Panc1 (cell line): ENCODE results near the gene RASGRF2. TPM values are rescaled to one million over a fixed set of nuclear protein-coding genes. Genes with fewer than 3 reads are reported as not detected.

ENCODE experiments used
- ATAC-seq: fragments of 200-7000 bp; cut with Tn5 transposase; 2 replicates; pipeline ENCODE4 v1.9.1; 2020; ENCODE audit warnings: mild to moderate bottlenecking, moderate library complexity
- BruUV-seq: library from RNA; stranded (reverse); fragments of 400-500 nt; replicated peaks from 2 replicates; lab custom pipeline; 2021; lab: Mats Ljungman, UMichigan
- CTCF ChIA-PET: fragments of 300-600 bp; sonication (Branson Sonifier 250); formaldehyde crosslinking; loops from one replicate; lab custom pipeline; 2022; ENCODE audit warnings: antibody characterized with exemption; lab: Charles Lee
- POLR2A ChIA-PET: fragments of 300-600 bp; sonication (Branson Sonifier 250); formaldehyde crosslinking; loops from one replicate; lab custom pipeline; 2022; ENCODE audit warnings: antibody characterized with exemption; lab: Charles Lee
- DNase-seq: peaks from one replicate; pipeline ENCODE4 v3.0.0-alpha.2; 2010; ENCODE audit warnings: low read depth, low spot score
- H3K27ac ChIP-seq: 2 replicates; pipeline ENCODE4 v1.5.1; 2011; ENCODE audit warnings: mild to moderate bottlenecking, low read length, inconsistent platforms
- H3K27me3 ChIP-seq: fragments of 200-500 bp; sonication (Bioruptor generic); 2 replicates; pipeline ENCODE4 v1.6.0; 2014; ENCODE audit warnings: low read length, inconsistent platforms; ENCODE audit not compliant: control insufficient read depth, insufficient read depth
- H3K36me3 ChIP-seq: fragments of 200-500 bp; sonication (Bioruptor generic); 2 replicates; pipeline ENCODE4 v1.5.1; 2014; ENCODE audit warnings: inconsistent platforms, mild to moderate bottlenecking, low read length, moderate library complexity; ENCODE audit not compliant: control insufficient read depth, insufficient read depth
- H3K4me1 ChIP-seq: 2 replicates; pipeline ENCODE4 v1.5.1; 2011; ENCODE audit warnings: inconsistent platforms, mild to moderate bottlenecking, low read length, moderate library complexity; ENCODE audit not compliant: control insufficient read depth, insufficient read depth
- H3K4me3 ChIP-seq, 2 experiments: 2 replicates each; pipeline ENCODE4 v1.5.1; 2011 to 2012; ENCODE audit warnings: low read depth in 2 of 2, low read length in 2 of 2, mild to moderate bottlenecking in 2 of 2, inconsistent platforms in 1 of 2, moderate library complexity in 1 of 2
- H3K9me3 ChIP-seq: fragments of 200-500 bp; sonication (Bioruptor generic); 2 replicates; pipeline ENCODE4 v1.5.1; 2014; ENCODE audit warnings: low read depth, mild to moderate bottlenecking, inconsistent platforms, low read length, moderate library complexity; ENCODE audit not compliant: control insufficient read depth, insufficient read depth
- POLR2AphosphoS5 ChIP-seq: IDR thresholded peaks from 2 replicates; pipeline ENCODE4 v1.6.1; 2012; ENCODE audit warnings: mild to moderate bottlenecking, low read depth, low read length, moderate library complexity
- SIN3A ChIP-seq: IDR thresholded peaks from 2 replicates; pipeline ENCODE4 v1.6.1; 2012; ENCODE audit warnings: low read depth, mild to moderate bottlenecking, low read length, moderate library complexity, borderline replicate concordance; ENCODE audit not compliant: insufficient read depth
- TCF7L2 ChIP-seq: IDR thresholded peaks from 2 replicates; pipeline ENCODE4 v1.6.1; 2011; ENCODE audit warnings: mild to moderate bottlenecking, low read depth, low read length, inconsistent platforms
- in situ Hi-C: cut with HindIII; loops from 2 replicates; pipeline ENCODE4 v1.10.0; 2016; ENCODE audit warnings: low sequenced_read_pairs, low pct_unique_long_range_greater_than_20kb
- intact Hi-C: fragments of 100-400 bp; cut with micrococcal nuclease; formaldehyde crosslinking; loops from one replicate; pipeline ENCODE4 v1.10.0; 2022; ENCODE audit not compliant: unreplicated experiment
- total RNA-seq: library from RNA; stranded (reverse); gene quantifications from one replicate; pipeline ENCODE4 v1.2.1, GENCODE V29; 2021; ENCODE audit not compliant: unreplicated experiment
- TF ChIP-seq, protein P1 (sequence below): fragments of 450-650 bp; IDR thresholded peaks from 2 replicates; pipeline ENCODE4 v1.5.1; 2017; ENCODE audit warnings: mild to moderate bottlenecking
- TF ChIP-seq, protein P2 (sequence below), 2 experiments: IDR thresholded peaks; 2 replicates each; pipeline ENCODE4 v1.6.1; 2011 to 2012; ENCODE audit warnings: low read depth in 2 of 2, control low read depth in 1 of 2, low read length in 1 of 2, mild to moderate bottlenecking in 1 of 2, moderate library complexity in 1 of 2; ENCODE audit not compliant: insufficient read depth in 1 of 2

Gene RASGRF2
- total RNA-seq, 1 experiment from 2014 or later, result 4.7 TPM

DNA sequence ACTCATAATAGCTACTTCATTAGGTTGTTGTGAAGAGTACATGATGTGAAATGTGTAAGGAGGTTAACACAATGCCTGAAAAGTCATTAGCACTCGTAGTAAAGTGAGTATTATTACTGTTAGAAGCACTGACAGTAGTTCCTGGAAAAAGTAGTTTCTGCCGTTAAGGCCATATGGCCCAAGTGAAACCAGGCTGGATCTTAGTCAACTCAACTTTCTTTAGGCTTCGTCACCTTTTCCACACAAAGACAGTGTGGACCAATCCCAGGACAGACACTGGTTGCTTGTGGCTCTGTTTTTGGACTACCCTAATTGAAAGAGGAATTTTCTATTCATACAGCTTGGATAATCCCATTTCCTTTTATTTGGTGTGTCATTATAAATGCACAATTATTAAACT lies 243.6 kb downstream of the RASGRF2 start:
- no peak overlapping the region for H3K4me3 ChIP-seq
- ATAC-seq (no peak), DNase-seq (no peak)
- H3K27ac ChIP-seq, result no peak overlapping the region
- in situ Hi-C loops, result no loop called here
- intact Hi-C loops, result no loop called here
- H3K9me3 ChIP-seq, result no peaks in the 10 kb centered on the region
- H3K36me3 ChIP-seq, result no peaks in the 10 kb centered on the region
- no peaks in the 10 kb centered on the region for H3K4me1 ChIP-seq
- ChIA-PET POLR2A (no interaction called here), CTCF (no interaction called here)
- no peaks in the 10 kb centered on the region for H3K27me3 ChIP-seq
- BruUV-seq, result no TSS peak
- TF ChIP-seq TCF7L2 (no peak), POLR2AphosphoS5 (no peak), SIN3A (no peak)
- TF ChIP-seq, protein P1, sequence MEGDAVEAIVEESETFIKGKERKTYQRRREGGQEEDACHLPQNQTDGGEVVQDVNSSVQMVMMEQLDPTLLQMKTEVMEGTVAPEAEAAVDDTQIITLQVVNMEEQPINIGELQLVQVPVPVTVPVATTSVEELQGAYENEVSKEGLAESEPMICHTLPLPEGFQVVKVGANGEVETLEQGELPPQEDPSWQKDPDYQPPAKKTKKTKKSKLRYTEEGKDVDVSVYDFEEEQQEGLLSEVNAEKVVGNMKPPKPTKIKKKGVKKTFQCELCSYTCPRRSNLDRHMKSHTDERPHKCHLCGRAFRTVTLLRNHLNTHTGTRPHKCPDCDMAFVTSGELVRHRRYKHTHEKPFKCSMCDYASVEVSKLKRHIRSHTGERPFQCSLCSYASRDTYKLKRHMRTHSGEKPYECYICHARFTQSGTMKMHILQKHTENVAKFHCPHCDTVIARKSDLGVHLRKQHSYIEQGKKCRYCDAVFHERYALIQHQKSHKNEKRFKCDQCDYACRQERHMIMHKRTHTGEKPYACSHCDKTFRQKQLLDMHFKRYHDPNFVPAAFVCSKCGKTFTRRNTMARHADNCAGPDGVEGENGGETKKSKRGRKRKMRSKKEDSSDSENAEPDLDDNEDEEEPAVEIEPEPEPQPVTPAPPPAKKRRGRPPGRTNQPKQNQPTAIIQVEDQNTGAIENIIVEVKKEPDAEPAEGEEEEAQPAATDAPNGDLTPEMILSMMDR, result no peak
- TF ChIP-seq, protein P2, sequence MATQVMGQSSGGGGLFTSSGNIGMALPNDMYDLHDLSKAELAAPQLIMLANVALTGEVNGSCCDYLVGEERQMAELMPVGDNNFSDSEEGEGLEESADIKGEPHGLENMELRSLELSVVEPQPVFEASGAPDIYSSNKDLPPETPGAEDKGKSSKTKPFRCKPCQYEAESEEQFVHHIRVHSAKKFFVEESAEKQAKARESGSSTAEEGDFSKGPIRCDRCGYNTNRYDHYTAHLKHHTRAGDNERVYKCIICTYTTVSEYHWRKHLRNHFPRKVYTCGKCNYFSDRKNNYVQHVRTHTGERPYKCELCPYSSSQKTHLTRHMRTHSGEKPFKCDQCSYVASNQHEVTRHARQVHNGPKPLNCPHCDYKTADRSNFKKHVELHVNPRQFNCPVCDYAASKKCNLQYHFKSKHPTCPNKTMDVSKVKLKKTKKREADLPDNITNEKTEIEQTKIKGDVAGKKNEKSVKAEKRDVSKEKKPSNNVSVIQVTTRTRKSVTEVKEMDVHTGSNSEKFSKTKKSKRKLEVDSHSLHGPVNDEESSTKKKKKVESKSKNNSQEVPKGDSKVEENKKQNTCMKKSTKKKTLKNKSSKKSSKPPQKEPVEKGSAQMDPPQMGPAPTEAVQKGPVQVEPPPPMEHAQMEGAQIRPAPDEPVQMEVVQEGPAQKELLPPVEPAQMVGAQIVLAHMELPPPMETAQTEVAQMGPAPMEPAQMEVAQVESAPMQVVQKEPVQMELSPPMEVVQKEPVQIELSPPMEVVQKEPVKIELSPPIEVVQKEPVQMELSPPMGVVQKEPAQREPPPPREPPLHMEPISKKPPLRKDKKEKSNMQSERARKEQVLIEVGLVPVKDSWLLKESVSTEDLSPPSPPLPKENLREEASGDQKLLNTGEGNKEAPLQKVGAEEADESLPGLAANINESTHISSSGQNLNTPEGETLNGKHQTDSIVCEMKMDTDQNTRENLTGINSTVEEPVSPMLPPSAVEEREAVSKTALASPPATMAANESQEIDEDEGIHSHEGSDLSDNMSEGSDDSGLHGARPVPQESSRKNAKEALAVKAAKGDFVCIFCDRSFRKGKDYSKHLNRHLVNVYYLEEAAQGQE (IDR thresholded peaks at IDR 0.05; ENCODE audit: insufficient read depth in 1 of 2, low read depth in 2 of 2, low read length in 1 of 2), result no peak

DNA sequence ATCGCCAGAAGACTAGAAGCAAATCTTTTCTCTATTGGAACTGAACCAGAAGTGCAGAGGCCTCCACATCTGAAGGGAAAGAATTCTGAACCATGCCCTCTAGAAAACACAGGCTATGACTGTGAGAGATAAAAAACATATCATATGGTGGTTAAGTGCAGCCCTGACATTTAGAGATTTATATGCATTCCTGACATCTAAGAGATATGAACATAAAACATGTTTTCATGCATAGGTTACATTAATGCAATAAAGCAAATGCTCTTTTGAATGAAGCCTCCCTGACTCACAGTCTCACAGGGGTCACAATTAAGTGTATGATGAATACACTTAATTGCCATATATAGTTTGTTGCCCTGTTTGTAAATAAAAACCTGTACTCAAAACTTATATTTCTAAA lies 244.0 kb downstream of the RASGRF2 start:
- ATAC-seq (no peak), DNase-seq (no peak)
- Histone ChIP-seq H3K36me3 (no peaks in the 10 kb centered on the region), H3K27me3 (no peaks in the 10 kb centered on the region), H3K27ac (no peak overlapping the region), H3K9me3 (no peaks in the 10 kb centered on the region), H3K4me1 (no peaks in the 10 kb centered on the region), H3K4me3 (no peak overlapping the region)
- no TSS peak for BruUV-seq
- in situ Hi-C loops, result no loop called here
- CTCF ChIA-PET, result interaction anchor here (0.7 kb wide), 1 partner anchor 38 kb away, joined by 3 read pairs; no protein-coding TSS in a partner anchor
- intact Hi-C loops, result no loop called here
- TF ChIP-seq SIN3A (no peak), TCF7L2 (no peak), POLR2AphosphoS5 (no peak)
- TF ChIP-seq, protein P1, result no peak
- TF ChIP-seq, protein P2 (IDR thresholded peaks at IDR 0.05; ENCODE audit: insufficient read depth in 1 of 2, low read depth in 2 of 2, low read length in 1 of 2), result no peak
- POLR2A ChIA-PET, result no interaction called here
